Measurements from ENCODE around the gene ANAPC16. TPM values are rescaled to one million over a fixed set of nuclear protein-coding genes. Genes with fewer than 3 reads are reported as not detected.
"Not testable (repeated sequence)": the region's sequence is repeated elsewhere in the genome, so short reads cannot be mapped to it uniquely, and the experiment has no call there.

ANAPC16 gene
- total RNA-seq, 1 donor from 2014 or later, result 80.0 TPM

DNA sequence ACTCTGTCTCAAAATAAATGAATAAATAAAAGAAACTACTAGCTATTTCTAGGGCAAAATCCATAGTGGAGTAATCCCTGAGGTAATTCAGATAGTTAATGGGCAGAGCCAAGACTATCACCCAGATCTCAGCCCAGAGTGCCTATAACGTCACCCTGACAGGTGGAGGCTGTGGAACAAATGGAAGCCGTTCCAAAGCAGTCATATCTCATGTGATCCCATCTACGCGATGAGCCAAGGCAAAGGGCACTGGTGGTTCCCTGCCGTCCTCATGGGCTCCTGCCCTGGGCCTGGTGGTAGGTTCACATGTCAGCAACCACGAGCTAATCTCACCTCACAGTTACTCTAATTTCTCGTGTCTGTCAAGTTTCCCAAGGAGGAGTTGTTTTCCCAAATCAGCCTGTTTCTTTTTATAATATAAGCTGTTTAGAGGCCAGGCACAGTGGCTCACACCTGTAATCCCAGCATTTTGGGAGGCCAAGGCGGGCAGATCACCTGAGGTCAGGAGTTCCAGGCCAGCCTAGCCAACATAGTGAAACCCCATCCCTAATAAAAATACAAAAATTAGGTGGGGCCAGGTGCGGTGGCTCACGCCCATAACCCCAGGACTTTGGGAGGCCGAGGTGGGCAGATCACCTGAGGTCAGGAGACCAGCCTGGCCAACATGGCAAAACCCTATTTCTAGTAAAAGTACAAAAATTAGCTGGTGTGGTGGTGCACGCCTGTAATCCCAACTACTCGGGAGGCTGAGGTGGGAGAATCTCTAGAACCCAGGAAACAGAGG, 22.8 kb downstream of the ANAPC16 start:
- Mint-ChIP-seq H3K4me3 (no peak overlapping the region), H3K36me3 (ENCODE audit: low read depth) (peaks cover 26% of the 10 kb centered on the region), H3K27me3 (ENCODE audit: insufficient read depth) (no peaks in the 10 kb centered on the region), H3K27ac (no peak overlapping the region), H3K9me3 (no peaks in the 10 kb centered on the region), H3K4me1 (ENCODE audit: low read depth) (peaks cover 30% of the 10 kb centered on the region)
- intact Hi-C loops (cut with micrococcal nuclease), result no loop called here
- no peak for DNase-seq (ENCODE audit: low spot score)

GRCh38 chr10:72239409-72239808, 23.6 kb downstream of the ANAPC16 start:
- H3K27me3 Mint-ChIP-seq (ENCODE audit: insufficient read depth), result no peaks in the 10 kb centered on the region
- intact Hi-C loops (cut with micrococcal nuclease), result no loop called here
- H3K4me1 Mint-ChIP-seq (ENCODE audit: low read depth), result peaks cover 39% of the 10 kb centered on the region
- H3K36me3 Mint-ChIP-seq (ENCODE audit: low read depth), result peaks cover 23% of the 10 kb centered on the region
- no peaks in the 10 kb centered on the region for H3K9me3 Mint-ChIP-seq
- DNase-seq (ENCODE audit: low spot score), result no peak
- peak overlapping the region; percentile 3 for H3K27ac Mint-ChIP-seq
- no peak overlapping the region for H3K4me3 Mint-ChIP-seq

GRCh38 chr10:72240371-72240770, 24.6 kb downstream of the ANAPC16 start:
- Mint-ChIP-seq H3K9me3 (no peaks in the 10 kb centered on the region), H3K27ac (no peak overlapping the region), H3K4me3 (no peak overlapping the region), H3K4me1 (ENCODE audit: low read depth) (peaks cover 48% of the 10 kb centered on the region), H3K27me3 (ENCODE audit: insufficient read depth) (no peaks in the 10 kb centered on the region), H3K36me3 (ENCODE audit: low read depth) (peaks cover 20% of the 10 kb centered on the region)
- DNase-seq (ENCODE audit: low spot score), result no peak
- intact Hi-C loops (cut with micrococcal nuclease), result no loop called here

- no peak overlapping the region for H3K27ac Mint-ChIP-seq
- intact Hi-C loops (cut with micrococcal nuclease), result no loop called here
- H3K4me1 Mint-ChIP-seq (ENCODE audit: low read depth), result peaks cover 54% of the 10 kb centered on the region
- H3K27me3 Mint-ChIP-seq (ENCODE audit: insufficient read depth), result no peaks in the 10 kb centered on the region
- peaks cover 16% of the 10 kb centered on the region for H3K36me3 Mint-ChIP-seq (ENCODE audit: low read depth)
- no peak overlapping the region for H3K4me3 Mint-ChIP-seq
- DNase-seq (ENCODE audit: low spot score), result no peak
- no peaks in the 10 kb centered on the region for H3K9me3 Mint-ChIP-seq
Observed at GRCh38 chr10:72241691-72242252, 26.0 kb downstream of the ANAPC16 start.

DNA sequence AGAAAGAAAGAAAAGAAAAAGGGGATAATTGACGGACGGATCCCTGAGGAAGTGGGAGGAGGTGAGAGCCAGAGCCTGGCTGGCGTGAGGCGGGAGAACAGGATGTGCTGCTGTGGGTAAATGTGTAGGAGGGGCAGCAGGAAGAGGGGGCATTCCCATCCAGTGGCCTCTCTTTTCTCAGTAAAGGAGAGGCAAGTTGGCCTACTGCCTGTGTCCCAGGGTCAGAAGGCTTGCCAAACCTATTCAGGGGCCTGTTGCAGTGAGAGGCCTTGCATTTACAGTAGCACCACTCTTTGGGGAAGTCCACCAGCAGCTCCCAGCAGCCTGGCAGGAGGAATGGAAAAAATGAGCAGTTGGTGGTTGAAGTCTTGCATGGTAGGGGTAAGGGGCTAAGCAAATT, 26.9 kb downstream of the ANAPC16 start:
- peaks cover 10% of the 10 kb centered on the region for H3K36me3 Mint-ChIP-seq (ENCODE audit: low read depth)
- H3K27ac Mint-ChIP-seq, result peak overlapping the region; percentile 70
- intact Hi-C loops (cut with micrococcal nuclease), result no loop called here
- H3K4me3 Mint-ChIP-seq, result peak overlapping the region; percentile 38
- H3K9me3 Mint-ChIP-seq, result no peaks in the 10 kb centered on the region
- no peaks in the 10 kb centered on the region for H3K27me3 Mint-ChIP-seq (ENCODE audit: insufficient read depth)
- H3K4me1 Mint-ChIP-seq (ENCODE audit: low read depth), result peaks cover 61% of the 10 kb centered on the region
- no peak for DNase-seq (ENCODE audit: low spot score)

GRCh38 chr10:72243822-72244437, 28.1 kb downstream of the ANAPC16 start:
- intact Hi-C loops (cut with micrococcal nuclease), result loop anchor here (2.0 kb wide), 1 partner anchor 17 kb away; no protein-coding TSS in a partner anchor
- Mint-ChIP-seq H3K9me3 (no peaks in the 10 kb centered on the region), H3K27me3 (ENCODE audit: insufficient read depth) (no peaks in the 10 kb centered on the region), H3K27ac (peak overlapping the region; percentile 70), H3K4me3 (peak overlapping the region; percentile 56), H3K36me3 (ENCODE audit: low read depth) (peaks cover 10% of the 10 kb centered on the region), H3K4me1 (ENCODE audit: low read depth) (peaks cover 73% of the 10 kb centered on the region)
- no peak for DNase-seq (ENCODE audit: low spot score)

- Mint-ChIP-seq H3K9me3 (no peaks in the 10 kb centered on the region), H3K27me3 (ENCODE audit: insufficient read depth) (no peaks in the 10 kb centered on the region), H3K4me1 (ENCODE audit: low read depth) (peaks cover 75% of the 10 kb centered on the region), H3K27ac (peak overlapping the region; percentile 70), H3K4me3 (peak overlapping the region; percentile 56), H3K36me3 (ENCODE audit: low read depth) (peaks cover 10% of the 10 kb centered on the region)
- intact Hi-C loops (cut with micrococcal nuclease), result loop anchor here (2.0 kb wide), 1 partner anchor 16 kb away; no protein-coding TSS in a partner anchor
- DNase-seq (ENCODE audit: low spot score), result no peak
Observed at GRCh38 chr10:72244573-72245038, 28.8 kb downstream of the ANAPC16 start.

DNA sequence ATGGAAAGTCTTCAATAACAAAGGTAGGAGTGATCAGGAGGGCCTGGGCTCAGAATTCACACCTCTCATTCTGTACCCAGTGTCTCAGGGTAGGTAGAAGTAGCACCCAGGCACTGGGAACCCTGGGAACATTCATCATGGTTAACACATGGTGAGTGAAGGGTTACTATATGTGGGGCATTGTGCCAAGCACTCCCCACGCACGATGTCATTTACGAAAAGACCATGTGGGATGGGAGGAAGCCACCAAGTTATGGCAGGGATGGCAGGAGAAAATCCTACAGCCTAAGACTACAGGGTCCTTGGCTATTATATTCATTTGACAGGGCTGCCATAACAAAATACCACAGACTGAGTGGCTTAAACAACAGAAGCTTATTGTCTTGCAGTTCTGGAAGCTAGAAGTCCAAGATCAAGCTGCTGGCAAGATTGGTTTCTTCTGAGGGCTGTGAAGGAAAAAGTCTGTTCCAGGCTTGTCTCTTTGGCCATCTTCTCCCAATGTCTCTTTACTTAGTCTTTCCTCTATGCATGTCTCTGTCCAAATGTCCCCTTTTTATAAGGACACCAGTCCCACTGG, 30.2 kb downstream of the ANAPC16 start:
- no peaks in the 10 kb centered on the region for H3K27me3 Mint-ChIP-seq (ENCODE audit: insufficient read depth)
- peaks cover 85% of the 10 kb centered on the region for H3K4me1 Mint-ChIP-seq (ENCODE audit: low read depth)
- H3K9me3 Mint-ChIP-seq, result no peaks in the 10 kb centered on the region
- DNase-seq (ENCODE audit: low spot score), result no peak
- peak overlapping the region; percentile 57 for H3K27ac Mint-ChIP-seq
- H3K4me3 Mint-ChIP-seq, result peak overlapping the region; percentile 38
- intact Hi-C loops (cut with micrococcal nuclease), result loop anchor here (2.0 kb wide), 1 partner anchor 15 kb away; no protein-coding TSS in a partner anchor
- peaks cover 7% of the 10 kb centered on the region for H3K36me3 Mint-ChIP-seq (ENCODE audit: low read depth)

DNA sequence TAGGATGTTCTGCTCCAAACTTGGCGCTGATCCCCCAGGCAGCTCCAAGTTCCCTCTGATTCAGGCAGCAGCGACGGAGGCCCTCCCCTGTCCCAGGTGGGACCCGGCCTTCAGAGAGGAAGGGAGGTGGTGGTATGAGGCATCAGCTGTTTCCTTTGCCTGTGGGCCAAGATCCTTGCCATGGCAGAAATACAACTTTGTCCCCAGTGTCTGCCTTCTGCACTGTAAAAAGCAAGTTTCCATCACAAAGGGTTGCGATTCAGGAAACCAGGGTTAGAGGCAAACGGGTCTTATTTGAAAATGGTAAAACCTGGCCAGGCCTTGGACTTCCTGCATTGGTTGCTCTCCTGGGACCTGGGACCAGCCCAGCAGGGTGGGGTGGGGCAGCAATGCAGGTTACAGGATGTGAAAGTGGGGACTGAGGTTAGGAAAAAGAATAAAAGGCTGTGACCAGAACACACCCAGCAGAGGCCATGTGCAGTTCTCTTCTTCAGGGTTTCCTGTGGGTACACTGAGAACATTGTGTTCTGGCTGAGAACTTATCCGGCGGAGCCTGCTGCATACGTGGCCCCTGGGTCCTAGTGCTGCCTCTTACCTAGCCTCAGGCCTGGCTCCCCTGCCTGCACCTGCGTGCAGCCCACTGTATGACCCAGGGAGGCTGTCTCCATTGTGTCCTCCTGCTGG, 32.8 kb downstream of the ANAPC16 start:
- H3K4me3 Mint-ChIP-seq, result peak overlapping the region; percentile 76
- H3K27me3 Mint-ChIP-seq (ENCODE audit: insufficient read depth), result no peaks in the 10 kb centered on the region
- H3K27ac Mint-ChIP-seq, result peak overlapping the region; percentile 98
- DNase-seq (ENCODE audit: low spot score), result peak; percentile 75
- intact Hi-C loops (cut with micrococcal nuclease), result loop anchor here (1.0 to 2.0 kb wide), 6 partner anchors 13 to 87 kb away; partner anchors contain the start of genes ANAPC16, ASCC1 and DDIT4
- H3K36me3 Mint-ChIP-seq (ENCODE audit: low read depth), result peaks cover 3% of the 10 kb centered on the region
- no peaks in the 10 kb centered on the region for H3K9me3 Mint-ChIP-seq
- H3K4me1 Mint-ChIP-seq (ENCODE audit: low read depth), result peaks cover 83% of the 10 kb centered on the region

DNA sequence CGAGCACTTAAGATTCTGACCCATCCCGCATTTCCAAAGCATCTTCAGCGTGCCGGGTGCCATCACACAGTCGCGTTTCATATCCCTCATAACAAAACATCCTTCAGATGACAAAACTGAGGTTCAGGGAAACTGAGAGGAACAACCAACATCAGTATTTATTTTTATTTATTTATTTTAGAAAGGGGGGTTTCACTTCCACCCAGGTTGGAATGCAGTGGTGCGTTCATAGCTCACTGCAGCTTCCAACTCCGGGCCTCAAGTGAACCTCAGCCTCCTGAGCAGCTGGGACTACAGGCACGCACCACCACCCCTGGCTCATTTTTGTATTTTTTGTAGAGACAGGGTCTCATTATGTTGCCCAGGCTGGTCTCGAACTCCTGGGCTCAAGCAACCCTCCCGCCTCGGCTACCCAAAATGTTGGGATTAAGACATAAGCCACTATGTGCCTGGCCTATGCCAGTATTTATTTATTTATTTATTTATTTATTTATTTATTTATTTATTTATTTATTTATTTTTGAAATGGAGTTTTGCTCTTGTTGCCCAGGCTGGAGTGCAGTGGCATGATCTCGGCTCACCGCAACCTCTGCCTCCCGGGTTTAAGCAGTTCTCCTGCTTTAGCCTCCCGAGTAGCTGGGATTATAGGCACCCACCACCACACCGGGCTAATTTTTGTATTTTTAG, 33.5 kb downstream of the ANAPC16 start:
- not testable (repeated sequence) for DNase-seq (ENCODE audit: low spot score); H3K36me3 Mint-ChIP-seq (ENCODE audit: low read depth); H3K9me3 Mint-ChIP-seq; H3K27me3 Mint-ChIP-seq (ENCODE audit: insufficient read depth)
- peak overlapping the region; percentile 76 for H3K4me3 Mint-ChIP-seq
- H3K27ac Mint-ChIP-seq, result peak overlapping the region; percentile 98
- peaks cover 81% of the 10 kb centered on the region for H3K4me1 Mint-ChIP-seq (ENCODE audit: low read depth)
- intact Hi-C loops (cut with micrococcal nuclease), result loop anchor here (2.0 kb wide), 1 partner anchor 27 kb away; no protein-coding TSS in a partner anchor

GRCh38 chr10:72250666-72251065, 34.9 kb downstream of the ANAPC16 start:
- intact Hi-C loops (cut with micrococcal nuclease), result no loop called here
- Mint-ChIP-seq H3K27ac (peak overlapping the region; percentile 67), H3K9me3 (no peaks in the 10 kb centered on the region), H3K27me3 (ENCODE audit: insufficient read depth) (no peaks in the 10 kb centered on the region), H3K4me3 (peak overlapping the region; percentile 62), H3K36me3 (ENCODE audit: low read depth) (peaks cover 3% of the 10 kb centered on the region), H3K4me1 (ENCODE audit: low read depth) (peaks cover 81% of the 10 kb centered on the region)
- no peak for DNase-seq (ENCODE audit: low spot score)

DNA sequence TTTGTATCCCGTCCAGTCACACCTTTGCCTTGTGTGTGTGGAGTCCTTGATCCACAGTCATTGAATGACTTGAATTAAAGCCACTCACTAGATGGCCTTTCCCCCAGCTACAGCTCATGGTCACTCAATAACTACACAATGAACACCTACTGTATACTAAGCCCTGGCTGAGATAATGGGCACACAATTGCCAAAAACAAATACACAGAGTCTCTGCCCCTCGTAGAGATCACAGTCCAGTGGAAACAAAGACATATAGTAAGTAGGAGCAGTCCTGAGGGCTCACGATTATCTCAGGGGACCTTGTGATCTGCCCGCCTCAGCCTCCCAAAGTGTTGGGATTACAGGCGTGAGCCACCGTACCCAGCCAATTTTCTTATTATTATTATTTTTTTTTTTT, 35.8 kb downstream of the ANAPC16 start:
- H3K27ac Mint-ChIP-seq, result peak overlapping the region; percentile 61

More for the DNA sequence above, 35.8 kb downstream of the ANAPC16 start:
- Mint-ChIP-seq H3K4me3 (no peak overlapping the region), H3K36me3 (ENCODE audit: low read depth) (no peaks in the 10 kb centered on the region), H3K9me3 (no peaks in the 10 kb centered on the region), H3K27me3 (ENCODE audit: insufficient read depth) (no peaks in the 10 kb centered on the region), H3K4me1 (ENCODE audit: low read depth) (peaks cover 80% of the 10 kb centered on the region)
- DNase-seq (ENCODE audit: low spot score), result no peak
- intact Hi-C loops (cut with micrococcal nuclease), result no loop called here

Measured in activated T-helper 1 cell treated with anti-CD3 and anti-CD28 coated beads, Interleukin-12 subunit alpha, Interleukin-12 subunit beta, Interleukin-2, Interleukin-4 antibody, amounts not matched to agents 30 ng/mL and 10 ng/mL and 1 ng/mL, durations not matched to agents 14 hours and 24 hours and 36 hours (primary cell).